ENCODE measurements around the gene DOLK.

DNA sequence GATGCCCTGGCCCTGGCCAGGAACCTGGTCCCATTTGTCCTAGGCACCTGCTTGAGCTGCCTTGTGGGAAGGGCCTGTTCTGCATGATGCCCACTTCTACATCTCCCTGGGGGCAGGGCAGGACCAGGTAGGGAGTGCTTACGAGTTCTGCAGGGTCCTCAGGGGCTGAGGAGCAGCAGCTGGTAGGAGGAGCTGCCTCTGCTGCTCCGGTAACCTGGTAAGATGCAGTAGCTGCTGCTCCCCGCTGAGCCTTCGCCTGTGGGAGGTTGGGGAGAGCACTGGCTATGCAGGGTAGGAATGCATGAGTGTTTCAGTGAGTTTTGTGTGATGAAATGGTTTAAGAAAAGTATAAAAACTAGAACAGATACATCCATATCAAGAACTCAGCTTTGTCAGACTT is 51.8 kb downstream of the DOLK start:
- TF ChIP-seq, protein P1, sequence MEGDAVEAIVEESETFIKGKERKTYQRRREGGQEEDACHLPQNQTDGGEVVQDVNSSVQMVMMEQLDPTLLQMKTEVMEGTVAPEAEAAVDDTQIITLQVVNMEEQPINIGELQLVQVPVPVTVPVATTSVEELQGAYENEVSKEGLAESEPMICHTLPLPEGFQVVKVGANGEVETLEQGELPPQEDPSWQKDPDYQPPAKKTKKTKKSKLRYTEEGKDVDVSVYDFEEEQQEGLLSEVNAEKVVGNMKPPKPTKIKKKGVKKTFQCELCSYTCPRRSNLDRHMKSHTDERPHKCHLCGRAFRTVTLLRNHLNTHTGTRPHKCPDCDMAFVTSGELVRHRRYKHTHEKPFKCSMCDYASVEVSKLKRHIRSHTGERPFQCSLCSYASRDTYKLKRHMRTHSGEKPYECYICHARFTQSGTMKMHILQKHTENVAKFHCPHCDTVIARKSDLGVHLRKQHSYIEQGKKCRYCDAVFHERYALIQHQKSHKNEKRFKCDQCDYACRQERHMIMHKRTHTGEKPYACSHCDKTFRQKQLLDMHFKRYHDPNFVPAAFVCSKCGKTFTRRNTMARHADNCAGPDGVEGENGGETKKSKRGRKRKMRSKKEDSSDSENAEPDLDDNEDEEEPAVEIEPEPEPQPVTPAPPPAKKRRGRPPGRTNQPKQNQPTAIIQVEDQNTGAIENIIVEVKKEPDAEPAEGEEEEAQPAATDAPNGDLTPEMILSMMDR (IDR thresholded peaks at IDR 0.05): no peak
- TF ChIP-seq POLR2A (IDR thresholded peaks at IDR 0.05): no peak

Data from suprapubic skin (tissue), 3 donors.